ENCODE results near the gene C17orf78. TPM values are rescaled to one million over a fixed set of nuclear protein-coding genes. Genes with fewer than 3 reads are reported as not detected.
"Not testable (repeated sequence)": the region's sequence is repeated elsewhere in the genome, so short reads cannot be mapped to it uniquely, and the experiment has no call there.

Gene C17orf78
- total and polyA plus RNA-seq, 2 donors (not counting 1 experiment from before 2014, with no cell fraction given), result not detected

- intact Hi-C loops (cut with micrococcal nuclease), result no loop called here
- WGBS (ENCODE audit: insufficient coverage), result 100% methylated on average over 3 of the region's 5 CpGs
- Histone ChIP-seq H3K9me3 (ENCODE audit: control extremely low read depth in 1 of 3, control insufficient read depth in 2 of 3, insufficient read depth in 1 of 3, low read length in 2 of 3) (no peaks in the 10 kb centered on the region), H2AFZ (ENCODE audit: insufficient read depth, low read depth, low read length, poor library complexity, severe bottlenecking) (no peak overlapping the region), H4K20me1 (ENCODE audit: control insufficient read depth, insufficient read depth, low read length, poor library complexity, severe bottlenecking) (no peaks in the 10 kb centered on the region), H3K4me2 (replicated peaks; ENCODE audit: low read depth, low read length, poor library complexity, severe bottlenecking) (no peak overlapping the region), H3K9ac (ENCODE audit: low read length) (no peak overlapping the region), H3K4me3 (ENCODE audit: control extremely low read depth in 1 of 5, extremely low read depth in 1 of 5, insufficient read depth in 1 of 5, low read depth in 2 of 5, low read length in 4 of 5) (no peak overlapping the region), H3K4me1 (ENCODE audit: control insufficient read depth in 2 of 2, insufficient read depth in 2 of 2, low read length in 2 of 2) (no peaks in the 10 kb centered on the region), H3K27me3 (replicated peaks in 1 of 4; ENCODE audit: control extremely low read depth in 1 of 4, control insufficient read depth in 3 of 4, insufficient read depth in 4 of 4, low read length in 3 of 4) (no peaks in the 10 kb centered on the region), H3K27ac (ENCODE audit: low read length in 2 of 2) (no peak overlapping the region), H3K36me3 (replicated peaks in 1 of 2; ENCODE audit: control extremely low read depth in 1 of 2, control insufficient read depth in 1 of 2, extremely low read depth in 1 of 2, insufficient read depth in 2 of 2, low read length in 1 of 2) (no peaks in the 10 kb centered on the region), H3K79me2 (ENCODE audit: control insufficient read depth, insufficient read depth, low read length) (peaks cover 6% of the 10 kb centered on the region)
- no peak for TF ChIP-seq CTCF (IDR thresholded peaks at IDR 0.05)
- Mint-ChIP-seq H3K27me3 (no peaks in the 10 kb centered on the region), H3K4me1 (peaks cover 12% of the 10 kb centered on the region), H3K27ac (no peak overlapping the region), H3K4me3 (no peak overlapping the region), H3K9me3 (ENCODE audit: insufficient read depth) (no peaks in the 10 kb centered on the region)
- DNase-seq (no peak), ATAC-seq (ENCODE audit: low read depth) (no peak)
- POLR2A ChIA-PET, result no interaction called here
- CTCF ChIA-PET, result interaction anchor here (1.9 to 7.8 kb wide), 3 partner anchors 24 to 160 kb away, joined by 5 to 61 read pairs (median 7); partner anchors contain the start of gene C17orf78
Observed at GRCh38 chr17:37399265-37399803, 23.5 kb downstream of the C17orf78 start.

- Histone ChIP-seq H3K36me3 (replicated peaks in 1 of 2; ENCODE audit: control extremely low read depth in 1 of 2, control insufficient read depth in 1 of 2, extremely low read depth in 1 of 2, insufficient read depth in 2 of 2, low read length in 1 of 2) (no peaks in the 10 kb centered on the region), H3K9me3 (ENCODE audit: control extremely low read depth in 1 of 3, control insufficient read depth in 2 of 3, insufficient read depth in 1 of 3, low read length in 2 of 3) (no peaks in the 10 kb centered on the region), H4K20me1 (ENCODE audit: control insufficient read depth, insufficient read depth, low read length, poor library complexity, severe bottlenecking) (no peaks in the 10 kb centered on the region), H3K4me3 (ENCODE audit: control extremely low read depth in 1 of 5, extremely low read depth in 1 of 5, insufficient read depth in 1 of 5, low read depth in 2 of 5, low read length in 4 of 5) (no peak overlapping the region), H3K4me1 (ENCODE audit: control insufficient read depth in 2 of 2, insufficient read depth in 2 of 2, low read length in 2 of 2) (peaks cover 0 to 5% of the 10 kb centered on the region in 2 donors), H3K27ac (ENCODE audit: low read length in 2 of 2) (no peak overlapping the region), H3K4me2 (replicated peaks; ENCODE audit: low read depth, low read length, poor library complexity, severe bottlenecking) (no peak overlapping the region), H3K79me2 (ENCODE audit: control insufficient read depth, insufficient read depth, low read length) (peaks cover 11% of the 10 kb centered on the region), H3K9ac (ENCODE audit: low read length) (no peak overlapping the region), H3K27me3 (replicated peaks in 1 of 4; ENCODE audit: control extremely low read depth in 1 of 4, control insufficient read depth in 3 of 4, insufficient read depth in 4 of 4, low read length in 3 of 4) (no peaks in the 10 kb centered on the region), H2AFZ (ENCODE audit: insufficient read depth, low read depth, low read length, poor library complexity, severe bottlenecking) (no peak overlapping the region)
- ChIA-PET CTCF (interaction anchor here (0.8 to 2.1 kb wide), 3 partner anchors 12 to 27 kb away, joined by 3 to 7 read pairs (median 4); no protein-coding TSS in a partner anchor), POLR2A (no interaction called here)
- DNase-seq (no peak), ATAC-seq (ENCODE audit: low read depth) (no peak)
- Mint-ChIP-seq H3K4me1 (peaks cover 20% of the 10 kb centered on the region), H3K9me3 (ENCODE audit: insufficient read depth) (no peaks in the 10 kb centered on the region), H3K4me3 (no peak overlapping the region), H3K27me3 (no peaks in the 10 kb centered on the region), H3K27ac (no peak overlapping the region)
- intact Hi-C loops (cut with micrococcal nuclease), result no loop called here
- TF ChIP-seq CTCF (IDR thresholded peaks at IDR 0.05) (no peak), EZH2 (IDR thresholded peaks at IDR 0.05; ENCODE audit: borderline replicate concordance, insufficient read depth, low read depth, low read length, poor library complexity, severe bottlenecking) (no peak)
Observed at GRCh38 chr17:37400505-37400904, 24.7 kb downstream of the C17orf78 start.

- H3K9ac ChIP-seq (ENCODE audit: low read length); H3K27ac Mint-ChIP-seq; H3K27me3 ChIP-seq (replicated peaks in 1 of 4; ENCODE audit: control extremely low read depth in 1 of 4, control insufficient read depth in 3 of 4, insufficient read depth in 4 of 4, low read length in 3 of 4); H3K27ac ChIP-seq (ENCODE audit: low read length in 2 of 2); H3K36me3 ChIP-seq (replicated peaks in 1 of 2; ENCODE audit: control extremely low read depth in 1 of 2, control insufficient read depth in 1 of 2, extremely low read depth in 1 of 2, insufficient read depth in 2 of 2, low read length in 1 of 2); H3K9me3 Mint-ChIP-seq (ENCODE audit: insufficient read depth); H3K27me3 Mint-ChIP-seq; POLR2A ChIA-PET; ATAC-seq (ENCODE audit: low read depth); H4K20me1 ChIP-seq (ENCODE audit: control insufficient read depth, insufficient read depth, low read length, poor library complexity, severe bottlenecking); H3K9me3 ChIP-seq (ENCODE audit: control extremely low read depth in 1 of 3, control insufficient read depth in 2 of 3, insufficient read depth in 1 of 3, low read length in 2 of 3); DNase-seq; CTCF ChIA-PET; intact Hi-C loops (cut with micrococcal nuclease): not testable (repeated sequence)
- 80% methylated on average over 4 of the region's 14 CpGs for WGBS (ENCODE audit: insufficient coverage)
- Histone ChIP-seq H3K4me2 (replicated peaks; ENCODE audit: low read depth, low read length, poor library complexity, severe bottlenecking) (peak overlapping the region; percentile 81), H2AFZ (ENCODE audit: insufficient read depth, low read depth, low read length, poor library complexity, severe bottlenecking) (peak overlapping the region; percentile 98), H3K4me3 (ENCODE audit: control extremely low read depth in 1 of 5, extremely low read depth in 1 of 5, insufficient read depth in 1 of 5, low read depth in 2 of 5, low read length in 4 of 5) (peak overlapping the region in 1 of 5 experiments; percentile 99), H3K79me2 (ENCODE audit: control insufficient read depth, insufficient read depth, low read length) (peaks cover 49% of the 10 kb centered on the region), H3K4me1 (ENCODE audit: control insufficient read depth in 2 of 2, insufficient read depth in 2 of 2, low read length in 2 of 2) (peaks cover 4 to 22% of the 10 kb centered on the region in 2 donors)
- Mint-ChIP-seq H3K4me3 (peak overlapping the region; percentile 99), H3K4me1 (peaks cover 36% of the 10 kb centered on the region)
Observed at GRCh38 chr17:37405522-37405921, 29.7 kb downstream of the C17orf78 start.

Data from B cell (primary cell).